Fibroblast of villous mesenchyme (primary cell): ENCODE data around the gene LDB2. TPM values are rescaled to one million over a fixed set of nuclear protein-coding genes. Genes with fewer than 3 reads are reported as not detected.

Experiments
- DNase-seq: peaks from one replicate; pipeline ENCODE4 v3.0.0-alpha.2; 2010; ENCODE audit warnings: low read depth
- H3K4me3 ChIP-seq: 2 replicates; pipeline ENCODE4 v1.5.1; 2011; ENCODE audit warnings: low read depth, mild to moderate bottlenecking, low read length
- total RNA-seq: library from RNA; depleted of rRNA; stranded (reverse); fragments of >200 nt; gene quantifications from 2 replicates; pipeline ENCODE4 v1.2.3, GENCODE V29; 2012
- TF ChIP-seq, protein P1 (sequence below): IDR thresholded peaks from 2 replicates; pipeline ENCODE4 v1.5.1; 2012; ENCODE audit warnings: low read depth, mild to moderate bottlenecking, low read length; ENCODE audit not compliant: insufficient read depth

The LDB2 gene
- total RNA-seq, 1 donor = 19.9 TPM

- TF ChIP-seq, protein P1, sequence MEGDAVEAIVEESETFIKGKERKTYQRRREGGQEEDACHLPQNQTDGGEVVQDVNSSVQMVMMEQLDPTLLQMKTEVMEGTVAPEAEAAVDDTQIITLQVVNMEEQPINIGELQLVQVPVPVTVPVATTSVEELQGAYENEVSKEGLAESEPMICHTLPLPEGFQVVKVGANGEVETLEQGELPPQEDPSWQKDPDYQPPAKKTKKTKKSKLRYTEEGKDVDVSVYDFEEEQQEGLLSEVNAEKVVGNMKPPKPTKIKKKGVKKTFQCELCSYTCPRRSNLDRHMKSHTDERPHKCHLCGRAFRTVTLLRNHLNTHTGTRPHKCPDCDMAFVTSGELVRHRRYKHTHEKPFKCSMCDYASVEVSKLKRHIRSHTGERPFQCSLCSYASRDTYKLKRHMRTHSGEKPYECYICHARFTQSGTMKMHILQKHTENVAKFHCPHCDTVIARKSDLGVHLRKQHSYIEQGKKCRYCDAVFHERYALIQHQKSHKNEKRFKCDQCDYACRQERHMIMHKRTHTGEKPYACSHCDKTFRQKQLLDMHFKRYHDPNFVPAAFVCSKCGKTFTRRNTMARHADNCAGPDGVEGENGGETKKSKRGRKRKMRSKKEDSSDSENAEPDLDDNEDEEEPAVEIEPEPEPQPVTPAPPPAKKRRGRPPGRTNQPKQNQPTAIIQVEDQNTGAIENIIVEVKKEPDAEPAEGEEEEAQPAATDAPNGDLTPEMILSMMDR = no peak
- DNase-seq = peak; percentile 73
- peak overlapping the region; percentile 57 for H3K4me3 ChIP-seq
These were observed 1.3 kb downstream of the LDB2 start for GRCh38 chr4:16896881-16897750.

- H3K4me3 ChIP-seq = no peak overlapping the region
- TF ChIP-seq, protein P1 = no peak
These were observed 4.0 kb downstream of the LDB2 start for GRCh38 chr4:16894406-16894805.

GRCh38 chr4:16893141-16893651 is 5.2 kb downstream of the LDB2 start:
- H3K4me3 ChIP-seq = peak overlapping the region; percentile 16
- TF ChIP-seq, protein P1 = no peak
- DNase-seq = no peak

More at GRCh38 chr4:16894406-16894805, 4.0 kb downstream of the LDB2 start:
- no peak for DNase-seq

- no peak overlapping the region for H3K4me3 ChIP-seq
- TF ChIP-seq, protein P1 = no peak
- DNase-seq = no peak
These were observed 7.8 kb downstream of the LDB2 start for GRCh38 chr4:16890651-16891050.

DNA sequence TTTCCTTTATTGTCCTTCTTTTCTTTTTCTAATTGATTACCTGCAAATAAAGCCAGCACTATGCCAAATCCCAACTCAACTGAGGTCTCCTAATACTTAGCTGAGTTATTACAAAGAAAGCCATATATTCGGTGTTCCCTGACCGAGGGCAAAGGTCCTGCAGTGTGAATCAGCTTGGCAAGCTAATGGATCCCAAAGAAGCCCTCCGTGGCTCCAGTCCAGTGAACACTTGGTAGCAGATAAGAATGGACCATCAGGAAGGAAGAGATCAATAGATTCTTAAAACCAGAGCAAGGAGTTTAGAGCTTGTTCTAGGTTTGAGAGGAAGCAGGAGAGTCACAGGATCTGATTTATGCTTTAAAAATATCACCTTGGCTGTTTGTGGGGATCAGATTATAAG is 8.5 kb downstream of the LDB2 start:
- TF ChIP-seq, protein P1 = no peak
- H3K4me3 ChIP-seq = no peak overlapping the region
- no peak for DNase-seq

- H3K4me3 ChIP-seq = no peak overlapping the region
- no peak for DNase-seq
- TF ChIP-seq, protein P1 = no peak
These were observed 10.6 kb downstream of the LDB2 start for GRCh38 chr4:16887887-16888286.
